Measurements from ENCODE around the gene TDRD9.

Gene TDRD9

GRCh38 chr14:103894723-103895059, 33.6 kb upstream of the TDRD9 start:
- no peaks in the 10 kb centered on the region for H3K36me3 ChIP-seq (ENCODE audit: insufficient read depth, low read length)
- H4K20me1 ChIP-seq (ENCODE audit: insufficient read depth, low read length): no peaks in the 10 kb centered on the region
- H3K27ac ChIP-seq (ENCODE audit: low read depth, low read length, poor library complexity, severe bottlenecking): no peak overlapping the region
- H3K9me2 ChIP-seq (ENCODE audit: low read depth, low read length): no peaks in the 10 kb centered on the region
- H3K4me3 ChIP-seq (ENCODE audit: low read depth, low read length, poor library complexity, severe bottlenecking): no peak overlapping the region
- H3K4me1 ChIP-seq (ENCODE audit: insufficient read depth, low read length, severe bottlenecking): peaks cover 5% of the 10 kb centered on the region
- no peak overlapping the region for H3K9ac ChIP-seq (ENCODE audit: low read length)
- TF ChIP-seq EZH2 (IDR thresholded peaks at IDR 0.05; ENCODE audit: borderline replicate concordance, low read length) (no peak), CTCF (IDR thresholded peaks at IDR 0.05; ENCODE audit: low read length) (no peak)
- H3K79me2 ChIP-seq (ENCODE audit: insufficient read depth, low read length): no peaks in the 10 kb centered on the region
- no peaks in the 10 kb centered on the region; the same call in 1 of the 2 replicates for H3K27me3 ChIP-seq (ENCODE audit: insufficient read depth, low read length)
- H3K4me2 ChIP-seq (ENCODE audit: low read length): no peak overlapping the region
- no peaks in the 10 kb centered on the region for H3K9me3 ChIP-seq (ENCODE audit: low read length)
- no peaks in the 10 kb centered on the region for H3F3A ChIP-seq (ENCODE audit: insufficient read depth, low read length)
- H2AFZ ChIP-seq (ENCODE audit: low read length): no peak overlapping the region

- no peaks in the 10 kb centered on the region for H4K20me1 ChIP-seq (ENCODE audit: insufficient read depth, low read length)
- no peak overlapping the region for H3K4me2 ChIP-seq (ENCODE audit: low read length)
- no peak overlapping the region for H2AFZ ChIP-seq (ENCODE audit: low read length)
- no peaks in the 10 kb centered on the region; the same call in 1 of the 2 replicates for H3K27me3 ChIP-seq (ENCODE audit: insufficient read depth, low read length)
- H3K9me2 ChIP-seq (ENCODE audit: low read depth, low read length): no peaks in the 10 kb centered on the region
- peaks cover 5% of the 10 kb centered on the region for H3K4me1 ChIP-seq (ENCODE audit: insufficient read depth, low read length, severe bottlenecking)
- H3K4me3 ChIP-seq (ENCODE audit: low read depth, low read length, poor library complexity, severe bottlenecking): no peak overlapping the region
- no peaks in the 10 kb centered on the region for H3K36me3 ChIP-seq (ENCODE audit: insufficient read depth, low read length)
- TF ChIP-seq CTCF (IDR thresholded peaks at IDR 0.05; ENCODE audit: low read length) (no peak), EZH2 (IDR thresholded peaks at IDR 0.05; ENCODE audit: borderline replicate concordance, low read length) (no peak)
- no peaks in the 10 kb centered on the region for H3K9me3 ChIP-seq (ENCODE audit: low read length)
- H3K79me2 ChIP-seq (ENCODE audit: insufficient read depth, low read length): no peaks in the 10 kb centered on the region
- no peak overlapping the region for H3K9ac ChIP-seq (ENCODE audit: low read length)
- H3F3A ChIP-seq (ENCODE audit: insufficient read depth, low read length): no peaks in the 10 kb centered on the region
- H3K27ac ChIP-seq (ENCODE audit: low read depth, low read length, poor library complexity, severe bottlenecking): no peak overlapping the region
Measured at GRCh38 chr14:103896578-103896977, 31.7 kb upstream of the TDRD9 start.

GRCh38 chr14:103897075-103897947, 30.9 kb upstream of the TDRD9 start:
- TF ChIP-seq EZH2 (IDR thresholded peaks at IDR 0.05; ENCODE audit: borderline replicate concordance, low read length) (no peak), CTCF (IDR thresholded peaks at IDR 0.05; ENCODE audit: low read length) (no peak)
- no peak overlapping the region for H3K27ac ChIP-seq (ENCODE audit: low read depth, low read length, poor library complexity, severe bottlenecking)

More at GRCh38 chr14:103897075-103897947, 30.9 kb upstream of the TDRD9 start:
- no peaks in the 10 kb centered on the region for H3K9me2 ChIP-seq (ENCODE audit: low read depth, low read length)
- H3K36me3 ChIP-seq (ENCODE audit: insufficient read depth, low read length): no peaks in the 10 kb centered on the region
- H3K4me2 ChIP-seq (ENCODE audit: low read length): no peak overlapping the region
- H3F3A ChIP-seq (ENCODE audit: insufficient read depth, low read length): no peaks in the 10 kb centered on the region
- H4K20me1 ChIP-seq (ENCODE audit: insufficient read depth, low read length): no peaks in the 10 kb centered on the region
- no peak overlapping the region for H2AFZ ChIP-seq (ENCODE audit: low read length)
- no peaks in the 10 kb centered on the region for H3K9me3 ChIP-seq (ENCODE audit: low read length)
- H3K9ac ChIP-seq (ENCODE audit: low read length): no peak overlapping the region
- no peak overlapping the region for H3K4me3 ChIP-seq (ENCODE audit: low read depth, low read length, poor library complexity, severe bottlenecking)
- H3K4me1 ChIP-seq (ENCODE audit: insufficient read depth, low read length, severe bottlenecking): peaks cover 5% of the 10 kb centered on the region
- no peaks in the 10 kb centered on the region; the same call in 1 of the 2 replicates for H3K27me3 ChIP-seq (ENCODE audit: insufficient read depth, low read length)
- H3K79me2 ChIP-seq (ENCODE audit: insufficient read depth, low read length): no peaks in the 10 kb centered on the region
